Calu3 (cell line): Measurements from ENCODE around the gene PRDX6. TPM values are rescaled to one million over a fixed set of nuclear protein-coding genes. Genes with fewer than 3 reads are reported as not detected.
"Not testable (repeated sequence)": the region's sequence is repeated elsewhere in the genome, so short reads cannot be mapped to it uniquely, and the experiment has no call there.

ENCODE experiments used
- BruUV-seq: library from RNA; stranded (reverse); fragments of 400-500 nt; replicated peaks from 2 replicates; lab custom pipeline; 2021; lab: Mats Ljungman, UMichigan
- CTCF ChIA-PET: fragments of 300-600 bp; sonication (Branson Sonifier 250); formaldehyde crosslinking; loops from one replicate; lab custom pipeline; 2022; ENCODE audit warnings: antibody characterized with exemption; lab: Charles Lee
- DNase-seq: peaks from one replicate; pipeline ENCODE4 v3.0.0; 2022
- H3K27ac Mint-ChIP-seq: one replicate; pipeline ENCODE4 v1.8.0; 2022; ENCODE audit warnings: mixed read lengths; ENCODE audit not compliant: unreplicated experiment
- H3K27me3 Mint-ChIP-seq: one replicate; pipeline ENCODE4 v1.8.0; 2022; ENCODE audit warnings: mixed read lengths; ENCODE audit not compliant: unreplicated experiment
- H3K36me3 Mint-ChIP-seq: one replicate; pipeline ENCODE4 v1.8.0; 2022; ENCODE audit warnings: mild to moderate bottlenecking, moderate library complexity, mixed read lengths; ENCODE audit not compliant: insufficient read depth, unreplicated experiment
- H3K4me1 Mint-ChIP-seq: one replicate; pipeline ENCODE4 v1.8.0; 2022; ENCODE audit warnings: mild to moderate bottlenecking, low read depth, mixed read lengths; ENCODE audit not compliant: unreplicated experiment
- H3K4me3 Mint-ChIP-seq: one replicate; pipeline ENCODE4 v1.8.0; 2022; ENCODE audit warnings: mild to moderate bottlenecking, low read depth, moderate library complexity, mixed read lengths; ENCODE audit not compliant: unreplicated experiment
- H3K9me3 Mint-ChIP-seq: one replicate; pipeline ENCODE4 v1.8.0; 2022; ENCODE audit warnings: low read depth, mixed read lengths; ENCODE audit not compliant: unreplicated experiment
- CTCF ChIP-seq: fragments of 200-600 bp; IDR thresholded peaks from one replicate; pipeline ENCODE4 v1.8.0; 2022; ENCODE audit warnings: antibody characterized with exemption; ENCODE audit not compliant: unreplicated experiment
- intact Hi-C: fragments of 100-400 bp; cut with micrococcal nuclease; formaldehyde crosslinking; loops from one replicate; pipeline ENCODE4 v1.10.0; 2022; ENCODE audit not compliant: unreplicated experiment
- total RNA-seq: library from RNA; stranded (reverse); gene quantifications from 2 replicates; pipeline ENCODE4 v1.2.3, GENCODE V29; 2022

Gene PRDX6
- total RNA-seq, 1 experiment from 2014 or later: 360 TPM

DNA sequence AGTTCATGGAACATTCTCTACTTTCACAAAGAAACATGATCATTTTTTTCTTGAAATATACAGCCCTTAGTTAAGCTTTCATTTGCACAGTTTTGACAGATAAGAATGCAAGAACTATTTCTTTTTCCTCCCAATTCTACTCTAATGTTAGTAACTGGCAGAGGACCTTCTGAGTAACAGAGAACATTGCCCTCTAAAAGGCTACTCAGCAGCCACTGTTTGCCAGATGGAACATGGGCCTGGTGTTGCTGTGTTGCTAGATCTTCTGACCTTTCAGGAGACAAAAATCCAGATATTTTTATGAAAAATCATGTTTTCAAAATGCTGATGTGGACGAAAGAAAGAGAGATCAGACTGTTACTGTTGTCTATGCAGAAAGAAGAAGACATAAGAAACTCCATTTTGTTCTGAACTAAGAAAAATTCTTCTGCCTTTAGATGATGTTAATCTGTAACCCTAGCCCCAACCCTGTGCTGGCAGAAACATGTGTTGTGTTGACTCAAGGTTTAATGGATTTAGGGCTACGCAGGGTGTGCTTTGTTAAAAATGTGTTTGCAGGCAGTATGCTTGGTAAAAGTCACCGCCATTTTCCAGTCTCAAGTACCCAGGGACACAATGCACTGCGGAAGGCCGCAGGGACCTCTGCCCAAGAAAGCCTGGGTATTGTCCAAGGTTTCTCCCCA, 2.9 kb upstream of the PRDX6 start:
- H3K4me1 Mint-ChIP-seq: peaks cover 33% of the 10 kb centered on the region
- CTCF ChIA-PET: no interaction called here
- H3K4me3 Mint-ChIP-seq: peak overlapping the region; percentile 84
- intact Hi-C loops: no loop called here
- TF ChIP-seq CTCF: no peak
- no peaks in the 10 kb centered on the region for H3K27me3 Mint-ChIP-seq
- BruUV-seq: no TSS peak
- no peak overlapping the region for H3K27ac Mint-ChIP-seq
- peaks cover 28% of the 10 kb centered on the region for H3K36me3 Mint-ChIP-seq
- peaks cover 9% of the 10 kb centered on the region for H3K9me3 Mint-ChIP-seq
- no peak for DNase-seq

DNA sequence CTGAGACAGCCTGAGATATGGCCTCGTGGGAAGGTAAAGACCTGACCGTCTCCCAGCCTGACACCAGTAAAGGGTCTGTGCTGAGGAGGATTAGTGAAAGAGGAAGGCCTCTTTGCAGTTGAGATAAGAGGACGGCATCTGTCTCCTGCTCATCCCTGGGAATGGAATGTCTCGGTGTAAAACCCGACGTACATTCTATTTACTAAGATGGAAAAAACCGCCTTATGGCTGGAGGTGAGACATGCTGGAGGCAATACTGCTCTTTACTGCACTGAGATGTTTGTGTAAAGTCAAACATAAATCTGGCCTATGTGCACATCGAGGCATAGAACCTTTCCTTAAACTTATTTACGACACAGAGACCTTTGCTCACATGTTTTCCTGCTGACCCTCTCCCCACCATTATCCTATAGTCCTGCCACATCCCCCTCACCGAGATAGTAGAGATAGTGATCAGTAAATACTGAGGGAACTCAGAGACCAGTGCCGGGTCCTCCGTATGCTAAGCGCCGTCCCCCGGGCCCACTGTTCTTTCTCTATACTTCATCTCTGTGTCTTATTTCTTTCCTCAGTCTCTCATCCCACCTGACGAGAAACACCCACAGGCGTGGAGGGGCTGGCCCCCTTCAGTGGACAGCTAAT, 2.2 kb upstream of the PRDX6 start:
- peaks cover 34% of the 10 kb centered on the region for H3K36me3 Mint-ChIP-seq
- peak overlapping the region; percentile 84 for H3K4me3 Mint-ChIP-seq
- peaks cover 39% of the 10 kb centered on the region for H3K4me1 Mint-ChIP-seq
- H3K27me3 Mint-ChIP-seq, DNase-seq, H3K27ac Mint-ChIP-seq, H3K9me3 Mint-ChIP-seq, CTCF ChIA-PET, BruUV-seq: not testable (repeated sequence)
- intact Hi-C loops: loop anchor here (5.0 kb wide), 1 partner anchor 237 kb away; the partner anchor contains the start of gene KLHL20

DNA sequence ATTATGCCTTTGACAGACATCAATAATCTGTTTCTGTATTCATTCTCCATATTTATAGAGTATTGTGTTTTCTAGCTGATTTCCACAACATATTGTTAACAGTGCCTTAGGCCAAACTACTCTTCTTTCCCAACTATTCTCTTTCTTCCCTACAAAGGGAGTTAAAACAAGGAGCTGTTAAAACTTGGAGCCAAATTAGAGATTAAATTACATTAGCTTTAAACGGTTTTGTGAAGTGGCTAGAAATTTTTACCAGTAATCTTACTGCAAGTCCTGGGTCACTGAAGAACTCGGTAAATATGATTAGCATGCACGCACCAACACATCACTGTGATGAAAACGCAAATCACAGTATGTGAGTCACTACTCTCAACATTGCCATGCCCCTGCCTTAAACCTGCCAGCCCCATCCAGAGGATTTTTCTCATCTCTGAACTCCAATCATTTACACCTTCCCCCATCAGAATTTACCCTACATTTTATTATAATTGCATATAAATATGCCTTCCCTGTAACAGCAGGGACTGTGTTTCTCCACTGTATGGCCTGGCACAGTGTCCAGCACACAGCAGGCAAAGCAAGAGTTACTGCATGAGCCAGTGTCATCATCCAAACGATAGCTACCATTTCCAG, 1.5 kb upstream of the PRDX6 start:
- no peak for DNase-seq
- Mint-ChIP-seq H3K36me3 (peaks cover 38% of the 10 kb centered on the region), H3K4me3 (peak overlapping the region; percentile 84), H3K27me3 (no peaks in the 10 kb centered on the region), H3K4me1 (peaks cover 45% of the 10 kb centered on the region), H3K27ac (peak overlapping the region; percentile 16), H3K9me3 (peaks cover 3% of the 10 kb centered on the region)
- intact Hi-C loops: loop anchor here (5.0 kb wide), 1 partner anchor 237 kb away; the partner anchor contains the start of gene KLHL20
- BruUV-seq: no TSS peak
- TF ChIP-seq CTCF: no peak
- CTCF ChIA-PET: interaction anchor here (0.7 to 1.0 kb wide), 2 partner anchors 348 to 1477 kb away, joined by 4 to 5 read pairs; partner anchors contain the start of gene DARS2

DNA sequence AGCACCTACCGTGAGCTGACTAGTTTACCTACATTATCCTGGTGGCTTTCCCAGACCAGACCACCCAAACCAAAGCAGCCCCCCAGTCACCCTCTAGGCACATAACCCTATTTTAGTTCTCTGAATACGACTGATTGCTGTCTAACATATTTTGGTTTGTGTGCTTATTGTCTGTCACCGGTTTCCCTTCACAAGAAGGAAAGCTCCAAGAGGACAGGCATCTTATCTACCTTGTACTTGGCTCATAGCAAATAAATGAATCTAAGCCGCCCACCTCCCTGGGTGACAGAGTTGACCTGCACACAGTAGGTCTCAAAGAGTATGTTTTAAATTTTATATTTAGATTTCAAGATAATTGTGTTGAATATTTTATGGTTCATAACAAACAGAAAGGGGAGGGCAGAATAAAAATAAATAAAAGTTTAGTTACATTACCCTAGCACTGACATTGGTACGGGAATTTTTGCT, 904 bp upstream of the PRDX6 start:
- intact Hi-C loops: loop anchor here (5.0 kb wide), 1 partner anchor 236 kb away; the partner anchor contains the start of gene KLHL20
- no peak for DNase-seq
- Mint-ChIP-seq H3K4me3 (peak overlapping the region; percentile 84), H3K4me1 (peaks cover 45% of the 10 kb centered on the region), H3K27ac (peak overlapping the region; percentile 16), H3K9me3 (peaks cover 3% of the 10 kb centered on the region), H3K36me3 (peaks cover 40% of the 10 kb centered on the region), H3K27me3 (no peaks in the 10 kb centered on the region)
- no TSS peak for BruUV-seq
- CTCF ChIA-PET: interaction anchor here (0.7 to 1.3 kb wide), 5 partner anchors 47 to 1476 kb away, joined by 3 to 5 read pairs (median 4); partner anchors contain the start of genes DARS2 and KLHL20
- no peak for TF ChIP-seq CTCF
